Measurements from ENCODE around the gene ATXN3L.
A peak's percentile ranks its signal among the peaks of the same experiment; 100 is the strongest.

Gene ATXN3L

DNA sequence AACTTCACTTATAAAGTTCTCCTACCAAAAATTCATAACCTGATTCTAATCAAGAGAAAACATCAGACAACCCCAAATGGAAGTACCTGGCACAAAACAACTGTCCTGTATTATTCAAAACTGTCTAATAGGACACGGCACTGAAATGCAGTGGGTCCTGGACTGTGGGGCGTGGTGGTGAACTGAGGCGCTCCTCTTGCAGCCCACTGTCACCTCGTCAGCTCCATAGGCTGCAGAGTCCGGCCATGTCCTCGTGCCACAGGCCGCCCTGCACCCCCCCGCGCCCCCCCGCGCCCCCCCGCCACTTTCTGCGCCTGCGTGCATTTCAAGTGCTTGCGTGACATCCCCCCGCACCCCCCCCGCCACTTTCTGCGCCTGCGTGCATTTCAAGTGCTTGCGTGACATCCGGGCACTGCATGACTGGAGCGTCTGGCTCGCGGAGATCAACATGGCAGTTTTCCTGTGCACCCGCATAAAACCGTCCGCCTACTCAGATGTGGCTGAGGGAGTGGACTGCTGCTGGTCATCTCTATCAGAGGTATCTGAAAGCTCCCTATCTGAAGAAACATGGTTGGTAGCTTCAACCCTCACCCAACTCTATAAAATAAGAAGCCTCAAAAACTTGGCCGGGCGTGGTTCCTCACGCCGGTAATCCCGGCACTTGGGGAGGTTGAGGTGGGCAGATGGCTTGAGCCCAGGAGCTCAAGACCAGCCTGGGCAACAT, 28.8 kb downstream of the ATXN3L start:
- no peak for DNase-seq (ENCODE audit: low read depth)
- TF ChIP-seq, protein P1, sequence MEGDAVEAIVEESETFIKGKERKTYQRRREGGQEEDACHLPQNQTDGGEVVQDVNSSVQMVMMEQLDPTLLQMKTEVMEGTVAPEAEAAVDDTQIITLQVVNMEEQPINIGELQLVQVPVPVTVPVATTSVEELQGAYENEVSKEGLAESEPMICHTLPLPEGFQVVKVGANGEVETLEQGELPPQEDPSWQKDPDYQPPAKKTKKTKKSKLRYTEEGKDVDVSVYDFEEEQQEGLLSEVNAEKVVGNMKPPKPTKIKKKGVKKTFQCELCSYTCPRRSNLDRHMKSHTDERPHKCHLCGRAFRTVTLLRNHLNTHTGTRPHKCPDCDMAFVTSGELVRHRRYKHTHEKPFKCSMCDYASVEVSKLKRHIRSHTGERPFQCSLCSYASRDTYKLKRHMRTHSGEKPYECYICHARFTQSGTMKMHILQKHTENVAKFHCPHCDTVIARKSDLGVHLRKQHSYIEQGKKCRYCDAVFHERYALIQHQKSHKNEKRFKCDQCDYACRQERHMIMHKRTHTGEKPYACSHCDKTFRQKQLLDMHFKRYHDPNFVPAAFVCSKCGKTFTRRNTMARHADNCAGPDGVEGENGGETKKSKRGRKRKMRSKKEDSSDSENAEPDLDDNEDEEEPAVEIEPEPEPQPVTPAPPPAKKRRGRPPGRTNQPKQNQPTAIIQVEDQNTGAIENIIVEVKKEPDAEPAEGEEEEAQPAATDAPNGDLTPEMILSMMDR (conservative IDR thresholded peaks at IDR 0.05; ENCODE audit: low read depth, low read length): no peak
- H3K4me3 ChIP-seq (ENCODE audit: low read length): no peak overlapping the region

DNA sequence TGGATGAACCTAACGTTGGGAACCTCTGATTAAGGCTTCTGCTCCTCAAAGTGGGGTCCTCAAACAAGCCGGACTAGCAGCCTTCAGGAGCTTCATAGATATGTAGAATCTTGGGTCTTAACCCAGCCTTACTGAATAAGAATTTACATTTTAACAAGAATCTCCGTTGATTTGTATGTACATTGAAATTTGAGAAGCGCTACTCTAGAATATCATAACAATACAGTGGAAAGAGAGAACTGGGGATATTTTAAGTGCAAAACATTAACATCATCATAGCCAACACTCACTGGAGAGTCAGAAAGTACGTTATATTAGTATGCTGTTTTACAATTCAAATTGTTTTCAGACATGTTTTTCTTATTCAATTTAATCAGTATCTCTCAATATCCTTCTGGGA, 31.2 kb downstream of the ATXN3L start:
- TF ChIP-seq, protein P1 (conservative IDR thresholded peaks at IDR 0.05; ENCODE audit: low read depth, low read length): no peak
- H3K4me3 ChIP-seq (ENCODE audit: low read length): no peak overlapping the region
- DNase-seq (ENCODE audit: low read depth): no peak

DNA sequence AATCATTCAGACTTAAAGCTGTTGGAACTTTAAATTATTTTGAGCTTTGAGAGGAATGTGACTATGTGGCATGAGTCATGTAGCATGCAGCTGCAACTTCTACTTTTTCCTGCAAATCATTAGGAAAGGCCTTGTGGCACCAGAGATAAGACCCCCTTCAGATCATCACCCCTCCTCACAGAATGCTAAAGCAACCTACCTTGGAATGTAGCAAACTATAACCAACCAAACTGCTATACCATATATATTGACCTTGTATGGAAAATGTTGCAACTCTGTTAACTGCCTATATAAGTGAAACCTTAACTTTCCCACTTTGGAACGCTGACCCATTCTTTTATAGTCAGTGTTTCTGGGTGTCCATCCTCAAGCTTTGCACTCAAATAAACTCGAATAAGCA, 32.0 kb downstream of the ATXN3L start:
- TF ChIP-seq, protein P1 (conservative IDR thresholded peaks at IDR 0.05; ENCODE audit: low read depth, low read length): no peak
- no peak overlapping the region for H3K4me3 ChIP-seq (ENCODE audit: low read length)
- DNase-seq (ENCODE audit: low read depth): peak; percentile 64

DNA sequence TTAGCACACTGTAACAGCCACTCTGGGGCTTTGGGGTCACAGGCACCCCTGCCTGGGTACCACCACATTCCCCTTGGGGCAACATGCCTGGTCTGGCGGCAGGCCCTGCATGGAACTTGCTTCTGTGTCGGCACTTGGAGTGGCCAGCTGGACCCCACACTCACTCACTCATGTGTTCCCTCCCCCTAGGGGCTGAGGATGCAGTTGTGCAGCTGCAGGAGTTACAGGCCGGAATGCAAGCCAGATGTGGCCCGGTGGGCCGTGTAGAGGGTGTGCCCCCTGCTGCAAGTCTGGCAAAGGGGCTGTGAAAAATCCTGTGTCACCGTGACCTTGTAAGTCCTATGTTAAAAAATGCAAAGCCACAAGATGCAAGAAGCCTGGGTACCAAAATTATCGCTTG, 34.2 kb downstream of the ATXN3L start:
- TF ChIP-seq, protein P1 (conservative IDR thresholded peaks at IDR 0.05; ENCODE audit: low read depth, low read length): no peak
- DNase-seq (ENCODE audit: low read depth): no peak
- H3K4me3 ChIP-seq (ENCODE audit: low read length): no peak overlapping the region

DNA sequence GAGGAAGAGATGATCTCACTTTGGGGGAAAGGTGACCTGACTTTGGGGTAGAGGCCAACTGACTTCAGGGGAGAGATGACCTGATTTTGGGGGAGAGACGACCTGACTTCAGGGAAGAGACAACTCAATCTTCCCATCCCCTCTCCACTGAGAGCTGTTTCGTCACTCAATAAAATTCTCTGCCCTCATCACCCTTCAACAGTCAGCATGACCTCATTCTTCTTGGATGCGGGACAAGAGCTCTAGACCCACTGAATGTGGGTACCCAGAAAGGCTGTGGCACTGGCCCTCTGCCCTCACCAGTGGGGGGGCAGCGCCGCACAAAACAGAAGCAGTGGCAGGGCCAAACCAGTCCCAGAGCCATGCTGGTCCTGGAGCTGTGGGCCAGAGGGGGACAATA, 34.6 kb downstream of the ATXN3L start:
- TF ChIP-seq, protein P1 (conservative IDR thresholded peaks at IDR 0.05; ENCODE audit: low read depth, low read length): no peak
- DNase-seq (ENCODE audit: low read depth): no peak
- H3K4me3 ChIP-seq (ENCODE audit: low read length): no peak overlapping the region

DNA sequence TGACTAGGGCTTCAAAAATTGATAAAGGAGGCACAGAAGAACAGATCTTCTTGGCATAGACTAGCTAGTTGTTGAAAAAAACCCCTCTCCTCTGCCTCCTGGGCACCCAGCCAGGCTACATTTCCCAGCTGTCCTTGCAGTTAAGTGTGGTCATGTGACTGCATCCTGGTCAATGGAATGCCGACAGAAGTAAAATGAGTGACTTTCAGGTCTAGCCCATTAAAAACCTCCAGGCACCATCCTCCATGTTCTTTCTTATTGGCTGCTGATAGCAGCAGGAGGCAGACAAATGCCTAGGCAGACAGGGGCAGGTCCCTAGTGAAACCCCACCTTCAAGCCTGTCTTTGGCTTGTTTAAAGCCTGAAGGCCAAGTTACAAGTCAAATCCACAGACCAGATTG, 35.3 kb downstream of the ATXN3L start:
- TF ChIP-seq, protein P1 (conservative IDR thresholded peaks at IDR 0.05; ENCODE audit: low read depth, low read length): no peak
- no peak overlapping the region for H3K4me3 ChIP-seq (ENCODE audit: low read length)
- DNase-seq (ENCODE audit: low read depth): peak; percentile 64

DNA sequence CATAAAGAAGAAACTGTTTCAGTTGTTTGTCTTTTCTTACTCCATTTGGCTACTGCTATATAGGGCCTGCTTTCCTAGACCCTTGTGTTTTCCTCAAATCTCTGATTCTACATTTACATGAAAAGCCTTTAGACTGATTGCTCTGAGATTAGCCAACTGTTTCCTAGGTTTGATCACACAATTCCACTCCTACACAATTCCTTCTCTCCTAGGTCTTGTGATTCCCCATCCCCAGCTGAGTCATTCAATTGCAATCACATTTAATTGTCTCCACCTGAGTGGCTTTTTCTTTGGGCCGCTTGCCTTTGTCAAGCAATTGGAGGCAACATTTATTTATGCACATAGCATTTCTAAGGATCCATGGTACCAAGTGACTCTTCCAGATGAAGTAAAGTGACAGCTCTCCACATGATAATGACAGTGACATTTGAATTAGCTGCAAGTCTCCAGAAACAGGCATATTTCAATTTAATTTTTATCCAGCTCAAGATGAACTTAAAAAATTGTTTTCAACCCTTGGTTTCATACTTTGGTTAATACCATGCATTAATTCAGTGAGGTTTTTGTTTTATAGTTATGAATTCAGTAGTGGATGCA, 35.8 kb downstream of the ATXN3L start:
- DNase-seq (ENCODE audit: low read depth): peak; percentile 88
- TF ChIP-seq, protein P1 (conservative IDR thresholded peaks at IDR 0.05; ENCODE audit: low read depth, low read length): no peak
- H3K4me3 ChIP-seq (ENCODE audit: low read length): no peak overlapping the region

Data from retinal pigment epithelial cell (primary cell).